MM.1S (cell line): Measurements from ENCODE around the gene MUC12.
"Not testable (repeated sequence)": the region's sequence is repeated elsewhere in the genome, so short reads cannot be mapped to it uniquely, and the experiment has no call there.

Source experiments
- CTCF ChIP-seq: fragments of 300-600 bp; sonication (generic); IDR thresholded peaks from 2 replicates; pipeline ENCODE4 v1.5.1; 2016; ENCODE audit warnings: antibody characterized with exemption, low read length, mixed read lengths
- EZH2 ChIP-seq: fragments of 300-600 bp; sonication (generic); optimal IDR thresholded peaks from 2 replicates; pipeline ENCODE3; 2017; ENCODE audit warnings: low read depth, mild to moderate bottlenecking, antibody characterized with exemption, low read length, mixed read lengths

- TF ChIP-seq CTCF, EZH2: not testable (repeated sequence)
Measured at GRCh38 chr7:101041283-101041682, 71.9 kb downstream of the MUC12 start.
